Right lobe of liver (tissue), 4 donors: ENCODE results near the gene RAB4A.

Source experiments
- CTCF ChIP-seq, 4 donors: fragments of 200-600 bp in 3 of 4; fragments of 450-650 bp in 1 of 4; IDR thresholded peaks; one replicate each; pipeline versions ENCODE4 v1.5.1 to v1.8.0; 2016 to 2022; ENCODE audit warnings: antibody characterized with exemption in 4 of 4, mild to moderate bottlenecking in 2 of 4
- POLR2A ChIP-seq: fragments of 450-650 bp; IDR thresholded peaks from one replicate; pipeline ENCODE4 v1.6.1; 2017; ENCODE audit warnings: antibody characterized with exemption, mild to moderate bottlenecking
- donor health status: DM: no; HTN: no; CAD: no.
- donor health status: DM: no; HTN: no; CAD: no.
- donor health status: DM: no; HTN: yes; CAD: no.

GRCh38 chr1:229293528-229294204, 22.8 kb downstream of the RAB4A start:
- TF ChIP-seq CTCF (IDR thresholded peaks at IDR 0.05) (no peak), POLR2A (no peak)
